ENCODE results near the gene RAVER2.

Gene RAVER2

GRCh38 chr1:64847666-64848065, 102.8 kb downstream of the RAVER2 start:
- DNase-seq (ENCODE audit: low read depth): no peak

GRCh38 chr1:64848136-64848535, 103.3 kb downstream of the RAVER2 start:
- DNase-seq (ENCODE audit: low read depth): no peak

GRCh38 chr1:64848803-64849202, 103.9 kb downstream of the RAVER2 start:
- DNase-seq (ENCODE audit: low read depth): no peak

- no peak for DNase-seq (ENCODE audit: low read depth)
Measured at GRCh38 chr1:64849942-64850341, 105.1 kb downstream of the RAVER2 start.

- DNase-seq (ENCODE audit: low read depth): no peak
Measured at GRCh38 chr1:64850846-64851245, 106.0 kb downstream of the RAVER2 start.

GRCh38 chr1:64851664-64852063, 106.8 kb downstream of the RAVER2 start:
- no peak for DNase-seq (ENCODE audit: low read depth)

- DNase-seq (ENCODE audit: low read depth): no peak
Measured at GRCh38 chr1:64854674-64855073, 109.8 kb downstream of the RAVER2 start.

- no peak for DNase-seq (ENCODE audit: low read depth)
Measured at GRCh38 chr1:64855557-64855956, 110.7 kb downstream of the RAVER2 start.

- DNase-seq (ENCODE audit: low read depth): no peak
Measured at GRCh38 chr1:64856553-64856952, 111.7 kb downstream of the RAVER2 start.

- DNase-seq (ENCODE audit: low read depth): no peak
Measured at GRCh38 chr1:64857347-64857746, 112.5 kb downstream of the RAVER2 start.

- no peak for DNase-seq (ENCODE audit: low read depth)
Measured at GRCh38 chr1:64861611-64862010, 116.7 kb downstream of the RAVER2 start.

- DNase-seq (ENCODE audit: low read depth): peak; percentile 25
Measured at GRCh38 chr1:64864018-64864940, 119.4 kb downstream of the RAVER2 start.

- DNase-seq (ENCODE audit: low read depth): no peak
Measured at GRCh38 chr1:64865105-64865757, 120.4 kb downstream of the RAVER2 start.

- DNase-seq (ENCODE audit: low read depth): no peak
Measured at GRCh38 chr1:64866689-64867088, 121.8 kb downstream of the RAVER2 start.

GRCh38 chr1:64867266-64867665, 122.4 kb downstream of the RAVER2 start:
- DNase-seq (ENCODE audit: low read depth): no peak

GRCh38 chr1:64871256-64871655, 126.4 kb downstream of the RAVER2 start:
- DNase-seq (ENCODE audit: low read depth): no peak

GRCh38 chr1:64872067-64872466, 127.2 kb downstream of the RAVER2 start:
- DNase-seq (ENCODE audit: low read depth): no peak

GRCh38 chr1:64873576-64873975, 128.7 kb downstream of the RAVER2 start:
- DNase-seq (ENCODE audit: low read depth): no peak

GRCh38 chr1:64874666-64875065, 129.8 kb downstream of the RAVER2 start:
- no peak for DNase-seq (ENCODE audit: low read depth)

- no peak for DNase-seq (ENCODE audit: low read depth)
Measured at GRCh38 chr1:64875101-64875500, 130.2 kb downstream of the RAVER2 start.

GRCh38 chr1:64875606-64876005, 130.7 kb downstream of the RAVER2 start:
- no peak for DNase-seq (ENCODE audit: low read depth)

GRCh38 chr1:64877151-64877550, 132.3 kb downstream of the RAVER2 start:
- no peak for DNase-seq (ENCODE audit: low read depth)

GRCh38 chr1:64877598-64877997, 132.7 kb downstream of the RAVER2 start:
- DNase-seq (ENCODE audit: low read depth): no peak
